GM20000 (cell line): ENCODE data around the gene GRID1.

ENCODE experiments used
- DNase-seq: peaks from one replicate; pipeline ENCODE4 v3.0.0; 2012; ENCODE audit warnings: low spot score
- CTCF ChIP-seq: IDR thresholded peaks from 2 replicates; pipeline ENCODE4 v1.5.1; 2012; ENCODE audit warnings: mild to moderate bottlenecking, control low read depth; ENCODE audit errors: extremely low read depth, missing control alignments

Gene GRID1

GRCh38 chr10:86288695-86289576, 77.7 kb downstream of the GRID1 start:
- TF ChIP-seq CTCF = no peak
- DNase-seq = no peak

GRCh38 chr10:86287966-86288579, 78.5 kb downstream of the GRID1 start:
- no peak for DNase-seq
- no peak for TF ChIP-seq CTCF

GRCh38 chr10:86287110-86287793, 79.3 kb downstream of the GRID1 start:
- DNase-seq = no peak
- TF ChIP-seq CTCF = no peak

GRCh38 chr10:86286236-86287109, 80.1 kb downstream of the GRID1 start:
- TF ChIP-seq CTCF = no peak
- no peak for DNase-seq

GRCh38 chr10:86285136-86285790, 81.3 kb downstream of the GRID1 start:
- no peak for DNase-seq
- no peak for TF ChIP-seq CTCF

GRCh38 chr10:86284355-86285105, 82.1 kb downstream of the GRID1 start:
- TF ChIP-seq CTCF = no peak
- DNase-seq = no peak
